Activated CD8-positive, alpha-beta memory T cell treated with anti-CD3 and anti-CD28 coated beads for 36 hours (primary cell): Measurements from ENCODE around the gene CCSER1. TPM values are rescaled to one million over a fixed set of nuclear protein-coding genes. Genes with fewer than 3 reads are reported as not detected.
"Not testable (repeated sequence)": the region's sequence is repeated elsewhere in the genome, so short reads cannot be mapped to it uniquely, and the experiment has no call there.

Source experiments
- CTCF ChIA-PET: fragments of 350-600 bp; sonication (Branson Sonifier 250); formaldehyde crosslinking; loops from one replicate; lab custom pipeline; 2021; ENCODE audit warnings: antibody characterized with exemption; lab: Charles Lee
- POLR2A ChIA-PET: fragments of 350-600 bp; sonication (Branson Sonifier 250); formaldehyde crosslinking; loops from one replicate; lab custom pipeline; 2021; ENCODE audit warnings: antibody characterized with exemption; lab: Charles Lee
- total RNA-seq, 2 experiments: library from RNA; stranded (reverse); gene quantifications; one replicate each; pipeline ENCODE4 v1.2.3, GENCODE V29; 2021

Gene CCSER1
- total RNA-seq, 2 experiments from 2014 or later, result 0.06 TPM; not detected in 1

DNA sequence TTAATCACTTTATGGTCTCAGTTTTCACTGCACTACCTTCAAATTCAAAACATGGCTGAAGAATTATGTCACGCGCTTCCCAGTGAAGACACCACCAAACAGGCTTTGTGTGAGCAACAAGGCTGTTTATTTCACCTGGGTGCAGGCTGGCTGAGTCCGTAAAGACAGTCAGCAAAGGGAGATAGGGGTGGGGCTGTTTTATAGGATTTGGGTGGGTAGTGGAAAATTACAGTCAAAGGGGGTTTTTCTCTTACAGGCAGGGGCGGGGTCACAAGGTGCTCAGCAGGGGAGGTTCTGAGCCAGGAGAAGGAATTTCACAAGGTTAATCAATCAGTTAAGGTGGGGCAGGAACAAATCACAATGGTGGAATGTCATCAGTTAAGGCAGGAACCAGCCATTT is 1141.3 kb downstream of the CCSER1 start:
- POLR2A ChIA-PET, CTCF ChIA-PET: not testable (repeated sequence)

DNA sequence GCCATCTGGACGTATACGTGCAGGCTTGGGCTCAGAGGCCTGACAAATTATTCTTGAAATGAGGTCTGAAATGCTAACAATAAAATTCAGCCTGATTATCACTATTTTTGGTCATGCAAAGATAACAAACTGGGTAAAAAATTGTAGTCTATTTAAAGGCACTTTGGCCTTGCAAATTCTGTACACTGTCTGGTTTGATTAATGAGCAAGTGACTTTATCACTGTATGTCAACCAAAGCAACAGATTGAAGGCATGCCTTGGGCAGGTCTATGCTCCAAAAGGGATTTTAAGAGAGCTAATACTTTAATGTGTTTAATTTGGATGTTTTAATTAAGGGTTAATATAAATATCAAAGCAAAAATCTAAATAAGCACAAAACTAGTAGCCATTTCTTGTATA is 1141.7 kb downstream of the CCSER1 start:
- POLR2A ChIA-PET, result no interaction called here
- CTCF ChIA-PET, result no interaction called here

DNA sequence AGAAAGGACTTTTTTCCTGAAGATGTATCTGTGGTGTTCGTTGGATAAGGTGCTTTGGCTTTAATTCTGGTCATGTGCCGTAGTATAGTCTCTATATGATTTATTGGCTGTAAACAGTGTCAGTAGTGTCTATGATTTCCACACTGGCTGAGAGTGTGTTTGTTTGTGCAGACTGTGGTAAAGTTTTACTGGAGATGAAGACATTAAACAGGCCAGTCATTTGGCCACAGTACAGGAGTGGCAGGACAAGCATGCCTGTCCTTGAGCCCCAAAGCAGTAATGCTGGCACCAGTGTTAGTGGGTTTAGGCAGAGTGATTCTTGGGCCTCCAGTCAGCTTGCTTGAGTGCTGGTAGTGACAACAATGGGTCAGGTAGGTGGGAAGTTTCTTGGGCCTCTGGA is 1152.7 kb downstream of the CCSER1 start:
- POLR2A ChIA-PET, result no interaction called here
- CTCF ChIA-PET, result no interaction called here

DNA sequence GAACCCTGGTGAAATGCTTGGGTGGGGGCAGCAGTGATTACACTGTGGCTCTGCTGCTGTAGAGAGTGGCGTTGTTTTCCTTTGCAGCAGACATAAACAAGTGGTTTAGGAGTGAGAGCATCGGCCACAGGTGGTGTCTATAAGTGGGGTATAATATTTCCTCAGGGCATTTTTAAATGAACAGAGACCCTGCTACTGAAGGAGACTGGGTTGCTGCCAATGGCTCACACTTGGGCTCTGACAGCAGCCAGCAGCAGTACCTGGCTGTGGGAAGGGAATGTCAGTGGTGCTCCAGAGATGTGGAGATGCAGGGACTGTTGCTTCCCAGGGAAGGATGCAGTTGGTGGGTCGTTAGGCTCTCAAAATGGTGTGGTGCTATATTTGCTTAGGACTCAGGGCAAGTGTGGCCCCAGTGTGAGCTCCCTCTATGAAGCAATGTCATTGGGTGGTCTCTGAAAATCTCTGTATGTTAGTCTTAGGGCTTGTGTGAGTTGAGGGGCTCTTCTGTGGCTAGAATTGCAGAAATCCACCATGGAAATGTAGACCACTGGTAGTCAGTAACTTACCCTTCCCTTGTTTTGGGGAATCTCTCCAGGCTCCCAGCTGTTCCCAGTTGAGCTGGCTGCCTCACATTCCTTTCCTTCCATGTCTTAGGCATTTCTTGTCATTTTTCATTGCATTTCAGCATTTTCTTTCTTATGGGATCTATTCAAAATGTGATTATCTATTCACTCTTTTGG is 1153.5 kb downstream of the CCSER1 start:
- ChIA-PET POLR2A (no interaction called here), CTCF (no interaction called here)

DNA sequence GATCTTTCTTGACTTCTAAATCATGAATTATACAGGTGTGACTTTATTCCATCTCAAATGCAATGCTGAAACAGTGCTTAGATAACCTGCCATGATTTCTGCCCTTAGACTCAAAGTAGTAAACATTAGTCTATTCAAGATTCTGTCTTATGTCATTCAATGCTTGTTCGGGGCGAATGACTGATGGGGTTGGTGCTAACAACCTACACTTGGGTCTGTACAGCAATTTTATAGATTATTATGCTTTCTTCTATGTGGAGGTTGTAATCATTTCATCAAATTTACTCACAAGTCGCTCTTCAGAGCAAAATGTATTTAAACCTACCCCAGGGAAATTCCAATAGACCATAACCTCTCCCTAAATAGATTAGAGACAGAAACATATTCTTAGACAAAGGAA is 1155.0 kb downstream of the CCSER1 start:
- POLR2A ChIA-PET, result no interaction called here
- CTCF ChIA-PET, result no interaction called here

DNA sequence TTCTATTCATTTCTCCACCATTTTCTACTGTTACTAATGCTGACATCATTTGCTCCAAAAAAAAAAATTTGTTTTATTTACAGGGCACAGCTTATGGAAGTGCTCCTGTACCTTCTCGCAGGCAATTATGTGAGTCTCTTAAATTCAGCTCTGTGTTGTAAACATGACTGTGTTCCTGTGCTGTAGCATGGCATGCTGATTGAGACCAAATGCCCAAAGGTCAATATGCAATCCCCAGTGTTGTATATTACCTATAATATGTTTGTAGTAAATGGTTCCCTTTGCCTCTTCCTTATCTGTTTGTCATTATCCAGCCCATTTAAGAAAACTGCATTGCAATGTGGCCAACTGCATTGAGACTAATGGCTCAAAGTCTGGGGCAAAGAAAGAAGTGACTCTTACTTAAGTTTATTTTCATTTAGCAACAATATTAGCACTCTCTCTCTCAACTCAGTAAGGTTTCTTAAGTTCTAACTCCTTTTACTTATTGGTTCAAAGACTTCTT is 1156.6 kb downstream of the CCSER1 start:
- POLR2A ChIA-PET, result no interaction called here

DNA sequence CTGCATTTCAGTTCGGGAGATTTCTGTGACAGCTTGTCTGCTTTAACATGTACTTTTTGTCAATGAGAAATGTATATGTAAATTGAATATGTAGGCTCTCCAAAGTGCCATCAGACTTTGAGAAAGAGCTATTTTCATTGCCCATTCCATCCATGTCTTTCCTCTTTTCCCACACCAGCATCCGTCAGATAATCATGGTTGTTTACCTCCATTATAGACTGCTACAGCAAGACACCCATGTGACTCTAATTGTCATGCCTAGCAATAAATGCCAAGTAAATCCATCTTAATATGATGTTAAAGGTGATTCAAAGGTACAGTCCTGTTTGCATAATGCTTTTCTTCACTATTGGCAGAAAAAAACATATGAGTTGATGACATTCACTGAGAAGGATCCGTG is 1157.3 kb downstream of the CCSER1 start:
- ChIA-PET CTCF (no interaction called here), POLR2A (no interaction called here)

More for the DNA sequence above, 1156.6 kb downstream of the CCSER1 start:
- CTCF ChIA-PET, result no interaction called here

DNA sequence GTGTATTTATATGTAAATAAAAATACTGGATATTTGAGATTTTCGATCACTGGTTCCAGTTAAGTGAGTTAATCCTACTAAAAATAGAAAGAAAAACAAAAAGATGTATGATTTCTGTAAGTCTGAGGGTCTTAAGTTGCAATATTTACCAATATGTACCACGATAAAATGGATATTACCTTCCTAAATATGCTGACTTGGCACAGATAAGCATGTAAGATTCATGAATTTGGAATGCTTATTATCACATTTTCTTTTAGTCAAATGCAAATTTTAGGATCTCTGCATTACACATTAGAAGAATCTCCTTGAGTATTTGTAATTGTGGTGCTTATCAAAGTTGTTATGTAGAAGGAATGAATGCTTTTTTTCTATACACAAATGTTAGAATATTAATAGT is 1158.3 kb downstream of the CCSER1 start:
- CTCF ChIA-PET, result no interaction called here
- POLR2A ChIA-PET, result no interaction called here

DNA sequence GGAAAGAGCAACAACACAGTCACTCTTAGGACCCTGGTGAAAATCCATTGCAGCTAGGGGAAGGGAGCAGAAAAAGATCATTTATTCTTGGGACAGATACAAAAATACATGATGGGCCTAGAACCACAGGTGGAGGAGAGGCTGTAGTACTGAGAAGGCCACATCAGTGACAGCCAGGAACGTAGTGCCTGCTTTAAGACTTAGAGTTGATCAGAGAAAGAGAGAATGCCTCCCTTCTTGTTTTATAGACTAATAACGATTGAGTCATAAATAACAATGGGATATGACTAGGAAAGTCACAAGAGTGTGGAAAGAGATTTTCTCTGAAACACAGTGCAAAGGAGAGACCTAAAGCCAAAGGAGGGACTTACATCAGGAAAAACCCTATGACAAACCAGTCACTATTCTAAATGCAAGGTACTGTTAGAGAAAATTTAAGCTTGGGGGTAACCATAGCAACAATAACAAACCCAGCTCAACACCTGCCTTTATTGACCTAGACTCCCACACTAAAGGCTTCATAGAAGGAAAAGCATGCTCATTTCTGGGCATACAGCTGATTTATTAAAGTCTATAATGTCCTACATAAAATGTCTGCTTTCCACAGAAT is 1161.6 kb downstream of the CCSER1 start:
- ChIA-PET POLR2A (no interaction called here), CTCF (no interaction called here)

DNA sequence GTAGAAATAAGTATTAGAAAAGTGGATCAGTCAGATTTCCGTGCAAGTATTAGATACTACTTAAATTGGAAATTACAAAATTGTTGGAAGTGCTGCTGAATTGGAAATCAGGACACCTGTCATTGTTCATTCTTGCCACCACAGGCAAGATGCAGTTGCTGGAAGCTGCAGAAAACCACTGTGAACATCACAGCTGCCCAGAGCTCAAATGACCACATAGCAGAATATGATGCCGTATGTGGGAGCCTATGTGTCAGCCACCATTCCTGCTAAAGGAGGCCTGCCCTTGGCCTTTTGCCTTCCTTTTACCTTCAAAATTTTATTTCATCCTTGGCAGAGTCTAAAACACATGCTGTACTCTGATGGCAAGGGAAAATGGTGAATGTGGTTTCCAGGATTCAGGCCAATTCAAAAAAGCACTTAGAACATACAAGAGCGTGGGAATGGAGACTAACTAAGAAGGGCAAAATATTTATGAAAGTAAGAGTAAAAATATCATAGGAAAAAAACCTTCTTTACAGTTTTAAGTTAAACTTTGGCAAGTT is 1171.0 kb downstream of the CCSER1 start:
- CTCF ChIA-PET, result no interaction called here
- POLR2A ChIA-PET, result no interaction called here

DNA sequence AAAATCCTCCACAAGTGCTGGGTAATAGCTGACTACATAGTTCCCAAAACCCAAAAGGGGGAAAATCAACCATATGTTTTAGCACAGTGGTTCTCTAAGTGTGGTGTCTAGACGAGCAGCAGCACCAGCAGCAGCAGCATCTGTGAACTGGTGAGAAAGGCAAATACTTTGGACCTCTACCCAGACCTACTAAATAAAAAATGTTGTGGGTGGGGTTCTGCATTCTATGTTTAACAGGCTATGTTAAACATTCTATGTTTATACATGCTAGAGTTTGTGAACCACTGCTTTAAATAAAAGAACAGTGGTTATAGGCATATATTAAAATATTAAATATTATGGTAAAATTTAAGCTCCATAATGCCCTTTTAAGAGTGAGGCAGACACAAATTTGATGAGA is 1171.6 kb downstream of the CCSER1 start:
- CTCF ChIA-PET, result no interaction called here
- POLR2A ChIA-PET, result no interaction called here

DNA sequence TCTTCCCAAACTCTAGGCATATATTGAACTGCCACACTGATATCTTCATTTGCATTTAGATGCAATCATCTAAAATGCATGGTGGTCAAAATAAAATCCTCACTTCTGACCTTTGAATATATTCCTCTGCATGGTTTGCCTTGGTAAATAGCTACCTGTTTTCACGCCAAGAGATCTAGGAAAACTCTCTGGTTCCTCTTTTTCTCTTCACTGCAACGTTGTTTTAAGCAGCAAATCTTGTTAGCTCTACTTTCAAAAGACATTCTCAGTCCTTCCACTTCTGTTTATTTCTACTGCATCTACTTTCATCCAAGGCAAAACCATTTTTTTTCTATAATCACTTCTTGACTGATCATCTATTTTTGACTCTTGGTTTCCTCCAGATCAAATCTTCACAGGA is 1174.9 kb downstream of the CCSER1 start:
- ChIA-PET CTCF (no interaction called here), POLR2A (no interaction called here)

DNA sequence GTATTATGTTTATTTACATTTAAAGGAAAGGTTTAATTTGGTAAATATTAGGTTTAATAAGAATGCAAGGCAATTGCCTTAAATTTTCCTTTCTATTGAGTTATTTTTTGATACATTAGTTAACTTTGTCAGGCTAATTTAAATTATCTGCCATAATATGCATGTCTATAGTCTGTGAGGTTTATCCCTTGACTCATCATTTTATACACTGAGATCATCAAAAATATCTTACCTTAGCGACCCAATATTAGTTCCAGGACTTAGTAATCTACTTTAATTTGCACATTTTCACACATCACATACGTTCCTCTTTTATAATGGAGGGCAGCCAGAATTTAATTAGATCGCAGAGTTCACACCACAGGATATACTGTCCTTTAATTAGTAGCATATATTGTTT is 1177.1 kb downstream of the CCSER1 start:
- CTCF ChIA-PET, result no interaction called here
- POLR2A ChIA-PET, result no interaction called here

DNA sequence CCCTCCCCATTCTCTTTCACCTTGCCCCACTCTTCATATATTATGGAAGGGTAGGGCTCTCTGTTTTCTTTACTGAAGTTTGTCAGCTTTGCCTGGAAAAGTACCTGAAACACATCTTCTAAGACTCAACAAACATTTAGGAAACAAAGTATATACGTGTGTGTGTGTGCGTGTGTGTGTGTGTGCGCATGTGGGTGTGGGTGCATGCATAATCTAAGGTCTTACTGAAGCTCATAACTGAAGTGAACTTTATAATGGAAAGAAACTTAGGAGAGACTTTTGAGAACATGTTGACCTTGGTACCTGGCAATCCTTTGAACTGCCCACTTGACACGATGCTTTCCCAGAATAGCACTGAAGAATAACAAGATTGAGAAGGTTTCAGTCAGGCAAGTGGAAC is 1190.2 kb downstream of the CCSER1 start:
- POLR2A ChIA-PET, result no interaction called here
- CTCF ChIA-PET, result no interaction called here

DNA sequence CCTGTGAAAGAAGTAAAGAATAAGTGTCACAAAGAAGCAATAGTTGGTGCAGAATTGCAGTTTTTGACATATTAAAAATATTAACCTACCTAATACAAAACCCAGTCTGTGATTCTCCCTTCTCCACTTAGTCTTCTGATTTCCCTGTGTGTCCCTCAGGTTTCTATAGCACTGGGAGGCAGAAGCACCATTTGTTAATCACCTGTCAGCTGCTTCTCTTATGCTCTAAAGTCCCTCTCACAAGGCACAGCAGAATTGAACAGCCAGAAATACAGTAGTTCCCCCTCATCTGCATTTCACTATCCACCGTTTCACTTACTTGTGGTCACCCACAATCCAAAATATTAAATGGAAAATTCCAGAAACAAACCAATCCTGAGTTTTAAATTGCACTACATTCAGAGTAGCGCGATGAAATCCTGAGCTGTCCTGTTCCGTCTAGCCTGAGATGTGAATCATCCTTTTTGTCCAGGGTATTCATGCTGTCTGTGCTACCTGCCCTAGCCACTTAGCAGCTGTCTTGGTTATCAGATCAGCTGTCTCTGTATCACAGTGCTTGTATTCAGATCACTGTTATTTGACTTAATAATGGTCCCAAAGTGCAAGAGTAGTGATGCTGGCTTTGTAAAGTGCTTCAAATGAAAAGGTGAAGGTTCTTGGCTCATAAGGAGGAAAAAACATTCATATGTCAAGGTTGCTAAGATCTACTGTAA is 1192.5 kb downstream of the CCSER1 start:
- ChIA-PET CTCF (no interaction called here), POLR2A (no interaction called here)

DNA sequence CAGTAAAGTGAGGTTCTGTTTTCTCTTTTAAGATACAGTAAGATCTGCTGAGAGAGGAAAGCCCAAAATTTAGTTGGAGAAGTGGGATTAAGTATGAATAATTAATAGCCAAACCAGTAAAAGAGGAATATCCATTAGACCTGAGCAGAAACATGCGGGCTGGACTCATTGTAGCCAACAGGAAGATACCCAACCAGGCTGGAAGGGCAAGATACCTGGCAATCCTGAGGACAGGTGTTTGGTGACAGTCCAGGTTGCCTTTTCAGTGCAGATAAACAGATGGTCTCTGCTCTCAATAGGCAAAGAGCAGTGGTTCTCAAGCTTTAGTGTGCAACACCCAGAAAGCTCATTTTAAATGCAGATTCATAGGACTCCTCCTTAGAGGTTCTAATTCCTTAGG is 1195.8 kb downstream of the CCSER1 start:
- POLR2A ChIA-PET, result no interaction called here
- CTCF ChIA-PET, result interaction anchor here (0.5 kb wide), 1 partner anchor 1297 kb away, joined by 3 read pairs; no protein-coding TSS in a partner anchor

DNA sequence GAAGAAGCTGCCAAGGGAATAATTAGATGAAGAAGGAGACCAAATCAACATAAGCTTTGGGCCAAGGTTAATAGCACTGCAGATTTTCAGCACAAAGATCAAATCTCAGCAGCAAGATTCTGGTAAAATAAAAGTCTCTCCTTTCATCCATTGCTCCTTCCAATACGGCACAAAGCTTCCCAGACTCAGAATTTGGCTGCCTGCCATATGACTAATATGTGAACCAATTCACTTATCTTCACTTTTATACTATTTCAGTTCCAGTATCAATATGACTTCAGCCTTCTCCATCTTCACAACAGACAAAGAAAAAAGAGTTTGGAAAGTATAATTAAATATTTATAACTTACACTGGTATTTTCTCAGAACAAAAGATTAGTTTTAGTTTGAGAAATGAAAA is 1198.3 kb downstream of the CCSER1 start:
- ChIA-PET POLR2A (no interaction called here), CTCF (no interaction called here)

DNA sequence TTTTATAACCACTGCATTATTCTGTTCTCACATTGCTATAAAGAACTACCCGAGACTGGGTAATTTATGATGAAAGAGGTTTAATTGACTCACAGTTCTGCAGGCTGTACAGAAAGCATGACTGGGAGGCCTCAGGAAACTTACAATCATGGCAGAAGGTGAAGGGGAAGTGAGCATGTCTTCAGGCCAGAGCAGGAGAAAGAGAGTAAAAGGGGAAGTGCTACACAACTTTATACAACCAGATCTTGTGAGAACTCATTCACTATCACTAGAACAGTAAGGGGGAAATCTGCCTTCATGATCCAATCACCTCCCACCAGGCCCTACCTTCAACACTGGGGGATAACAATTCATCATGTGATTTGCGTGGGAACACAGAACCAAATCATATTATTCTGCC is 1199.0 kb downstream of the CCSER1 start:
- CTCF ChIA-PET, POLR2A ChIA-PET: not testable (repeated sequence)

DNA sequence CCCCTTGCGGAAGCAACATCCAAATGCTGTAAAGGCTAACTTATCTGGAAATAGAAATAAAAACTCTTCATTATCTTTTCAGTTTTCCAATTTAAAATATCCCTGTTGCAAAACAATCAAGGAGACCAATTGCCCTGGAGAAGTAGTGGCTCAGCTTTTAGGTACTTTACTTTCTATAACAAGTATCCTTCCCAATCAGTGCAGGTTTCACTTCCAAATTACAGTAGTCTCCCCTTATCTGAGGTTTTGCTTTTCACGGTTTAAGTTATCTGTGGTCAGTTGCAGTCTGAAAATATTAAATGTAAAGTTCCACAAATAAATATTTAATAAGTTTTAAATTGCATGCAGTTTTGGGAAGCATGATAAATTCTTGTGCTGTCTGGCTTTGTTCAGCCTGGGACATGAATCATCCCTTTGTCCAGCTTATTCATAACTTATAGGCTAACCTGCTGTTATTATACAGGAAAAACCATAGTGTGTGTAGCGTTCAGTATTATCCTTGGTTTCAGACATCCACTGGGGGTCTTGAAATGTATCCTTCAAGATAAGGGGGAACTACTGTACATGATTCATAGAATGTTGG is 1203.5 kb downstream of the CCSER1 start:
- CTCF ChIA-PET, result no interaction called here
- POLR2A ChIA-PET, result no interaction called here

DNA sequence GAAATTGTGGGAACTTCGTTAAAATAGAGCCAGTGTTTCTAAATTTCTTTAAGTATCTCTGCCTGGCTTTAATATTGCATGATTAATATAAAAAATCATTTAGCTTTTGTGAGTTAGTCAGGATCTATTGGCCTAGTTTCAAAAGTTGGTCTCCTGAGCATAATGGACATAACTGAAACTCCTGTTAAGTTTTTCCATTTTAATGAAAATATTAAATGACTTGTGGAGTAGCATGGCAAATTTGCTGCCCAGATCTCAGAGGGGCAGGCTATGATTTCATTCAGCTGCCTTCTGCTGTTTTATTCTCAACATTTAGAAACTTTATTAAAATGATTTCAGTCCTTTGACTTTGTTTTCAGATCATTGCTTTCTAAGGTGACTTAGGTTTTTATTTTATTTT is 1213.6 kb downstream of the CCSER1 start:
- POLR2A ChIA-PET, result no interaction called here

More for the DNA sequence above, 1213.6 kb downstream of the CCSER1 start:
- CTCF ChIA-PET, result no interaction called here
